SU-DHL-6 (cell line): ENCODE measurements around the gene C16orf95.

ENCODE experiments used
- H2AFZ ChIP-seq: fragments of 200-600 bp; sonication (generic); 2 replicates; pipeline ENCODE4 v1.6.1; 2014; ENCODE audit warnings: low read depth, mild to moderate bottlenecking, moderate library complexity, mixed read lengths, antibody characterized with exemption, low read length; ENCODE audit not compliant: severe bottlenecking
- H3F3A ChIP-seq: fragments of 200-600 bp; shearing (Covaris generic); 2 replicates; pipeline ENCODE4 v1.6.0; 2016; ENCODE audit warnings: antibody characterized with exemption, mild to moderate bottlenecking; ENCODE audit not compliant: insufficient read depth
- H3K27ac ChIP-seq: fragments of 200-600 bp; sonication (generic); 2 replicates; pipeline ENCODE4 v1.5.1; 2016; ENCODE audit warnings: low read depth, mild to moderate bottlenecking, low read length, moderate library complexity, mixed read lengths
- H3K27me3 ChIP-seq: fragments of 200-600 bp; sonication (generic), shearing (Covaris generic); 2 replicates; pipeline ENCODE4 v1.6.0; 2014; ENCODE audit warnings: mild to moderate bottlenecking, low read length
- H3K36me3 ChIP-seq: fragments of 200-600 bp; sonication (generic); 2 replicates; pipeline ENCODE4 v1.6.1; 2014; ENCODE audit warnings: mild to moderate bottlenecking, low read length, mixed read lengths
- H3K4me2 ChIP-seq: fragments of 300-600, 200-600 bp; shearing (Covaris generic), sonication (generic); 2 replicates; pipeline ENCODE4 v1.6.0; 2014; ENCODE audit warnings: low read length, low read depth, mild to moderate bottlenecking; ENCODE audit not compliant: poor library complexity, severe bottlenecking
- H3K4me3 ChIP-seq: fragments of 200-600 bp; sonication (generic); 2 replicates; pipeline ENCODE4 v1.5.1; 2014; ENCODE audit warnings: antibody characterized with exemption, low read length, mild to moderate bottlenecking, mixed read lengths; ENCODE audit not compliant: insufficient read depth, poor library complexity, severe bottlenecking
- H3K79me2 ChIP-seq: fragments of 200-600 bp; sonication (generic); 2 replicates; pipeline ENCODE4 v1.6.1; 2014; ENCODE audit warnings: mild to moderate bottlenecking, low read length, moderate library complexity; ENCODE audit not compliant: insufficient read depth
- H3K9ac ChIP-seq: fragments of 200-600 bp; sonication (generic); 2 replicates; pipeline ENCODE4 v1.7.0; 2014; ENCODE audit warnings: mild to moderate bottlenecking, low read length
- H3K9me2 ChIP-seq: fragments of 200-600 bp; sonication (generic); replicated peaks from 2 replicates; pipeline ENCODE4 v1.6.1; 2014; ENCODE audit warnings: low read length; ENCODE audit not compliant: insufficient read depth
- H3K9me3 ChIP-seq: fragments of 200-600 bp; sonication (generic); 2 replicates; pipeline ENCODE4 v1.6.1; 2014; ENCODE audit warnings: low read length, mixed read lengths; ENCODE audit not compliant: insufficient read depth
- H4K20me1 ChIP-seq: fragments of 200-600 bp; sonication (generic); 2 replicates; pipeline ENCODE4 v1.6.1; 2014; ENCODE audit warnings: low read depth, mild to moderate bottlenecking, antibody characterized with exemption, low read length, moderate library complexity, mixed read lengths
- EZH2phosphoT487 ChIP-seq: fragments of 200-600 bp; sonication (generic), shearing (Covaris generic); conservative IDR thresholded peaks from 2 replicates; pipeline ENCODE4 v1.6.1; 2018; ENCODE audit warnings: mild to moderate bottlenecking, antibody characterized with exemption, low read length, moderate library complexity, mixed read lengths
- TF ChIP-seq, protein P1 (sequence below): fragments of 200-600 bp; sonication (generic); IDR thresholded peaks from one replicate; pipeline ENCODE4 v1.5.1; 2017; ENCODE audit warnings: antibody characterized with exemption, mild to moderate bottlenecking, low read length, moderate library complexity; ENCODE audit not compliant: insufficient read depth, poor library complexity, severe bottlenecking

Gene C16orf95

DNA sequence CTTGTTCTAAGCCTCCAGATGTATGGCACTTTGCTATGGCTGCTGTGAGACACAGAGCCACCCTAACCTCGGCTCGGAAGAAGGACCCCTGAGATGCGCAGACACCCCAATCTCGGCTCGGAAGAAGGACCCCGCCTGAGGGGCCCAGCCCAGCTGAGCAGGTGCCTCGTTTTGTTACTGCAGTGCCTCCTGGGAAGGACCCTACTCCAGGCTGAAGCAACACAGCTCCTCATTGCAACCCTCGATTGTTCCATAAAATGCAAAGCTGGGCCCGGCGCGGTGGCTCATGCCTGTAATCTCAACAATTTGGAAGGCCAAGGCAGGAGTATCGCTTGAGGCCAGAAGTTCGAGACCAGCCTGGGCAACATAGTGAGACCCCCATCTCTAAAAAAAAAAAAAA, 61.3 kb downstream of the C16orf95 start:
- no peak overlapping the region for H3K4me3 ChIP-seq
- no peak for TF ChIP-seq EZH2phosphoT487
- TF ChIP-seq, protein P1, sequence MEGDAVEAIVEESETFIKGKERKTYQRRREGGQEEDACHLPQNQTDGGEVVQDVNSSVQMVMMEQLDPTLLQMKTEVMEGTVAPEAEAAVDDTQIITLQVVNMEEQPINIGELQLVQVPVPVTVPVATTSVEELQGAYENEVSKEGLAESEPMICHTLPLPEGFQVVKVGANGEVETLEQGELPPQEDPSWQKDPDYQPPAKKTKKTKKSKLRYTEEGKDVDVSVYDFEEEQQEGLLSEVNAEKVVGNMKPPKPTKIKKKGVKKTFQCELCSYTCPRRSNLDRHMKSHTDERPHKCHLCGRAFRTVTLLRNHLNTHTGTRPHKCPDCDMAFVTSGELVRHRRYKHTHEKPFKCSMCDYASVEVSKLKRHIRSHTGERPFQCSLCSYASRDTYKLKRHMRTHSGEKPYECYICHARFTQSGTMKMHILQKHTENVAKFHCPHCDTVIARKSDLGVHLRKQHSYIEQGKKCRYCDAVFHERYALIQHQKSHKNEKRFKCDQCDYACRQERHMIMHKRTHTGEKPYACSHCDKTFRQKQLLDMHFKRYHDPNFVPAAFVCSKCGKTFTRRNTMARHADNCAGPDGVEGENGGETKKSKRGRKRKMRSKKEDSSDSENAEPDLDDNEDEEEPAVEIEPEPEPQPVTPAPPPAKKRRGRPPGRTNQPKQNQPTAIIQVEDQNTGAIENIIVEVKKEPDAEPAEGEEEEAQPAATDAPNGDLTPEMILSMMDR: no peak

GRCh38 chr16:87254734-87255133, 62.5 kb downstream of the C16orf95 start:
- Histone ChIP-seq H3K9me3 (no peaks in the 10 kb centered on the region), H3K27ac (no peak overlapping the region), H2AFZ (no peak overlapping the region), H3K9ac (no peak overlapping the region), H3F3A (no peaks in the 10 kb centered on the region), H4K20me1 (no peaks in the 10 kb centered on the region), H3K27me3 (no peaks in the 10 kb centered on the region), H3K9me2 (no peaks in the 10 kb centered on the region), H3K79me2 (no peaks in the 10 kb centered on the region), H3K4me2 (no peak overlapping the region), H3K36me3 (no peaks in the 10 kb centered on the region), H3K4me3 (no peak overlapping the region)
- TF ChIP-seq EZH2phosphoT487: no peak
- TF ChIP-seq, protein P1: no peak

More for the DNA sequence above, 61.3 kb downstream of the C16orf95 start:
- Histone ChIP-seq H3F3A (no peaks in the 10 kb centered on the region), H3K9ac (no peak overlapping the region), H3K79me2 (no peaks in the 10 kb centered on the region), H3K9me2 (no peaks in the 10 kb centered on the region), H2AFZ (no peak overlapping the region), H3K27ac (no peak overlapping the region), H4K20me1 (no peaks in the 10 kb centered on the region), H3K9me3 (no peaks in the 10 kb centered on the region), H3K4me2 (no peak overlapping the region), H3K36me3 (no peaks in the 10 kb centered on the region), H3K27me3 (no peaks in the 10 kb centered on the region)

- Histone ChIP-seq H3K4me3 (no peak overlapping the region), H3K4me2 (no peak overlapping the region), H3K9me3 (no peaks in the 10 kb centered on the region), H3K79me2 (no peaks in the 10 kb centered on the region), H3K9me2 (no peaks in the 10 kb centered on the region), H3K36me3 (no peaks in the 10 kb centered on the region), H3F3A (no peaks in the 10 kb centered on the region), H2AFZ (no peak overlapping the region), H3K27me3 (no peaks in the 10 kb centered on the region), H3K9ac (no peak overlapping the region), H4K20me1 (no peaks in the 10 kb centered on the region), H3K27ac (no peak overlapping the region)
- TF ChIP-seq, protein P1: no peak
- TF ChIP-seq EZH2phosphoT487: no peak
Observed at GRCh38 chr16:87254296-87254695, 62.9 kb downstream of the C16orf95 start.
